HG03196 (cell line): Measurements from ENCODE around the gene DLG5.

Experiments used
- ATAC-seq: cut with Tn5 transposase; IDR thresholded peaks from one replicate; pipeline ENCODE4 v1.9.1; 2021; ENCODE audit not compliant: unreplicated experiment

Gene DLG5

GRCh38 chr10:77926566-77927401 lies at the start of gene DLG5:
TSS of gene DLG5 (minus strand) at chr10:77926755. CDS start at chr10:77926520, 235 bp downstream.
- ATAC-seq: peak; percentile 52

- no peak for ATAC-seq
Measured at GRCh38 chr10:77975086-77975666, 48.6 kb upstream of the DLG5 start.

- no peak for ATAC-seq
Measured at GRCh38 chr10:77974396-77975074, 48.0 kb upstream of the DLG5 start.

GRCh38 chr10:77973276-77973675 lies 46.7 kb upstream of the DLG5 start:
- no peak for ATAC-seq

GRCh38 chr10:77972148-77972547 lies 45.6 kb upstream of the DLG5 start:
- ATAC-seq: no peak

GRCh38 chr10:77971804-77972144 lies 45.2 kb upstream of the DLG5 start:
- ATAC-seq: no peak

- no peak for ATAC-seq
Measured at GRCh38 chr10:77970869-77971803, 44.6 kb upstream of the DLG5 start.

GRCh38 chr10:77969114-77969513 lies 42.6 kb upstream of the DLG5 start:
- ATAC-seq: no peak

GRCh38 chr10:77967611-77968022 lies 41.1 kb upstream of the DLG5 start:
- no peak for ATAC-seq

GRCh38 chr10:77965294-77965693 lies 38.7 kb upstream of the DLG5 start:
- no peak for ATAC-seq

- ATAC-seq: no peak
Measured at GRCh38 chr10:77964811-77965210, 38.3 kb upstream of the DLG5 start.

GRCh38 chr10:77963901-77964300 lies 37.3 kb upstream of the DLG5 start:
- ATAC-seq: no peak

- no peak for ATAC-seq
Measured at GRCh38 chr10:77962350-77963146, 36.0 kb upstream of the DLG5 start.

- no peak for ATAC-seq
Measured at GRCh38 chr10:77961668-77962067, 35.1 kb upstream of the DLG5 start.

- no peak for ATAC-seq
Measured at GRCh38 chr10:77960829-77961329, 34.3 kb upstream of the DLG5 start.

GRCh38 chr10:77959887-77960455 lies 33.4 kb upstream of the DLG5 start:
- no peak for ATAC-seq

GRCh38 chr10:77959384-77959783 lies 32.8 kb upstream of the DLG5 start:
- ATAC-seq: no peak

- ATAC-seq: no peak
Measured at GRCh38 chr10:77955136-77955535, 28.6 kb upstream of the DLG5 start.

- no peak for ATAC-seq
Measured at GRCh38 chr10:77949167-77949566, 22.6 kb upstream of the DLG5 start.

- ATAC-seq: no peak
Measured at GRCh38 chr10:77946084-77946483, 19.5 kb upstream of the DLG5 start.
